ENCODE measurements around the gene ORC4.

DNA sequence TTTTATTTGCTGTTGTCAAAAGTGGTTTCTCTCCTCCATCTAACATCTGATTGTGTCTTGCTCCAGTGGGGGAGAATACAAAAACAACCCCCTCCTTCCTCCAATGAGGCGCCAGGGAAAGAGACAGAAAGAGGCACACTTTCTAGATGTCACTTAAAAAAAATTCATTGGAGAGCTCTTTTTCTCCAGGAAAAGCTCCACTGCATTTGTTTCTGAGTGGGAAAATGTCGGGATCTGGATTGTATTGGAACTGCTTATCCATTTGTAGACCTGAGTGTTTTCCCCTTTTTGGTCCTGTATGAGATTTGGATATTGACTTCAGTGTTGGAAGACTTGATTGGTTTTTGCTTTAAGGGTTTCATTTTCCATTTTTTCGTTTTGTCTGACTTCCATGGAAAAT is 1.3 kb upstream of the ORC4 start:
- no peak for TF ChIP-seq CTCF (IDR thresholded peaks at IDR 0.05)
- no peak for TF ChIP-seq POLR2A (IDR thresholded peaks at IDR 0.05; ENCODE audit: low read depth)
- no peak for TF ChIP-seq POLR2AphosphoS5 (IDR thresholded peaks at IDR 0.05)
- no peak for TF ChIP-seq EP300 (IDR thresholded peaks at IDR 0.05)
